ENCODE results near the gene ANXA2.
A peak's percentile ranks its signal among the peaks of the same experiment; 100 is the strongest.

Gene ANXA2

DNA sequence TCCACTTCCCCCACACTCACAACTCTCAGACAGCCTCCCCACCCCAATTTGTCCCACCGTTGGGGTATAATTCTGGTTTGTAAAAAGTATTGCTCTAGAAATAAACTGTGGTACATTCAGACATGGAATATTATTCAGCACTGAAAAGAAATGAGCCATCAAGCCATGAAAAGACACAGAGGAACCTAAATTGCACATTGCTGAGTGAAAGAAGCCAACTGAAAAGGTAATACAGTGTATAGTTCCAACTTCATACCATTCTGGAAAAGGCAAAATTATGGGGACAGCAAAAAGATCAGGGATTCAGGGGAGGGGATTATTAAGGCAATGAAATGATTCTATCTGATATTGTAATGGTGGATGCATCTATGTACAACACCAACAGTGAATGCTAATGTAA, 10.5 kb downstream of the ANXA2 start:
- DNase-seq (ENCODE audit: low spot score) = no peak

GRCh38 chr15:60386615-60387014, 11.2 kb downstream of the ANXA2 start:
- DNase-seq (ENCODE audit: low spot score) = peak; percentile 0

DNA sequence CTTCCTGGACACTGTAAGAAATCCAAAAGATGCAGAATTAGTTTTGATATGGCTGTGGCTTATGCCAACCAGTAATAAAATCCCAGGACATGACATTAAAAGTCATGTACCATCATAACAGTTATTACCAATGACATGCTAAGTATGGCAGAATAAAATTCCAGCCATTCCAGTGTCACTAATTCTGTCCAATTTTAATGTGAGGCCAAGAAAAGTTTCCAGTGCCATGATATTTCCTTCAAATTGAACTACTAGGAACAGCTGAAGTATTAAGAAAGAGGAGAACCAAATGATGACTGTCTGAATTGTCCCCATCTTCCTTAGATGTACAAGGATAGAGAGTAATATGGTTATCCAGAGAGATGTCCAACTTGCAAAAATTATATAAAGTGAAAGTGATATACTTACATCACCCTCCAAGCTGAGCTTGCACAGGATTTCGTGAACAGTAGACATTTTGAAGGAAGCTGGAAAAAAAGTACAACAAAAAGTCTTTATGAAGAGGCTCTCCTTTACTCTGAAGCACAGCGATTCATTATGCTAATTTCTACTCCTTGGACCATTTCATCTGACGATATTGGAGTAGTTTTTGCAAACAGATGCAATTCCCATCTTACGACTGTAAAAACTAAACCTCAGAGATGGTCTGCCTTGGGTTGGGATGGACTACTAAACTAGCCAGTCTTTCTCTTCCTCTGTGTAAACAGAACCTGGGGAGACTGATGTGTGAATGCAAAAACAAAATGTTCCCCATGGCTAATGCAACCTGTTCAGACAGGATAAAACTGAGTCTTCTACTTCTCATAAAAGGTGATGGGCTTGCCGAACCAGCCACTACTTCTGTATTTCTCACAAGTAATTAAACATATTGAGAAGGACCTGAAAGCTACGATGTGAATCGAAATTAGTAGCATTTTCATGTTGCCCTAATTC, 11.9 kb downstream of the ANXA2 start:
- DNase-seq (ENCODE audit: low spot score) = peak; percentile 3

- DNase-seq (ENCODE audit: low spot score) = no peak
These were observed 13.2 kb downstream of the ANXA2 start for GRCh38 chr15:60384526-60385126.

DNA sequence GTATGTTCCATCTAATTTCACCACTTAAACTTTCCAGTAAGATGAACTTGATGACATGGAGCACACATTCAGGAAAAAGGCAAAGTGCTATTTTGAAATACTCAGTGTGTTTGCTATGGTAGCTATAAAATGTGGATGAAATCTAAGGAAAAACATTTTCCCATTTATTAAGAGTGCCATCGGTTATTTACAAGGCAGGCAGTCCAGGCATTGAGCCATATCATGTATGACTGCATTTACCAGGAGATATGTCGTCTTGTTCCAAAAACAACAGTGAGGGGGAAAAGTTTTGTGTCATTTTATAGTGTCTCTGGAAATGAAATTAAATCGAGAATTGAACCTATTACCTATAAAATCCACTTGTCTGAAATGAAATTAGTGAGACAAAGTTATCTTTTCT, 13.7 kb downstream of the ANXA2 start:
- no peak for DNase-seq (ENCODE audit: low spot score)

DNA sequence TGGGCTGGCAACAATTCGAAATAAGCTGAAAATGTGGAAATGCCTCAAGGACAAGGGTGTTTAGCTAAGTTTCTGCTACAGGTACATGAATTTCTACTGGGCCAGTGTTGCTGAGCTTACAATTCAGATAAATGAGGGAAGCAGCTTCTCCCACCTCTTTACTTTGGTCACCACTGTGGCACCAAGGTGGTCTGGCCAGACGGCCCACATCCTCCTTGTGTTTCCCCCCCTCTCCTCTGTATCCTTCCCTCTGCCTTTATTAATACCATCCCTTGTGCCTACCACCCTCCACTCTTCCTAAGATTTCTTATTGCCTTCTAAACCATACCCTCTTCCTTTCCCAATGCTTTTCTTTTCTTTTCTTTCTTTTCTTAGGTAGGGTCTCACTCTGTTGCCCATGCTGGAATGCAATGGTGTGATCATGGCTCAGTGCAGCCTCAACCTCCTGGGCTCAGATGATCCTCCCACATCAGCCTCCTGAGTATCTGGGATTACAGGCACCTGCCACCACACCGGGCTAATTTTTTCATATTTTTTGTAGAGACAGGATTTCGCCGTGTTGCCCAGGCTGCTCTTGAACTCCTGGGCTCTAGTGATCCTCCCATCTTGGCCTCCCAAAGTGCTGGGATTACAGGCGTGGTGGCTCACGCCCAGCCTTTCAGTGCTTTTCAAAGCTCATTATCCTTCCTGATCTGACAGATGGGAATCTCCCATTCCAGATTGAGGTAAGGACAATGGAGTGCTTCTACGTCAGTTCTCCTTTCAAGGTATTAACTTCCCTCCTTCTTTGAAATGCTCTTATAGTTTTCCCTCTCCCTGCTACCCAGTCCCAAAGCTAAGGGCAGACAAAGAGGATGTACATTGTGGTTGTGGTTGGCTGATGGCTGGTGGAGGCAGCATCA, 14.8 kb downstream of the ANXA2 start:
- no peak for DNase-seq (ENCODE audit: low spot score)

DNA sequence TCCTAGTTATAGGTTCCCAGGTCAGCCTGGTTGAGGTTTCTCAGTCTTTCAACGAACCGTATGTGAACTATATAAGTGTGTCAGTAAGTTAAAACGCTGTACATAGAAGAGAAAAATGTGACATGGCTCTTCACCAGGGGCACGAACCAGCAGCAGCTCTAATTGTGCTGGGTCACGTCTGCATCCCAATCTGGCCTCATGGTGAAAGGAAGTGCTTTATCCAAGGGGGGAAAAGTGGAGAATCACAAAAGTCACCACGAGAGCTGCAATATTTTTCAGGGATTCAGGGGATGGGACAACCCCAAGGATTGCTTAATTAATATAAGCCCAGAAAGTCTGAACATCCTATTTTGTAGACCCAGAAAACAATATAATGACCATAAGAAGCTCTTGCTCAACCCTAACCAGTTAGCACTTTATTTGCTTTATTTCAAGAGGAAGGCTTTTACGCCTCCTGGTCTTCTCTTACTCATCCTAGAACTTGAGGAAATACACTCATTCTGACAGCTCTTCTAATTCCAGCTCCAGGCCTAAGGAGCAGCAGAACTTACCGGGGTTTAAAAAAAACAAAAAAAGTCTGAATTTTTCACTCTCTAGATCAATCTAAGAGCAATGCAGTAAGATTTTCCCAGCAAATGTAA, 16.5 kb downstream of the ANXA2 start:
- DNase-seq (ENCODE audit: low spot score) = no peak

- peak; percentile 97 for DNase-seq (ENCODE audit: low spot score)
These were observed 18.1 kb downstream of the ANXA2 start for GRCh38 chr15:60379525-60380274.

- no peak for DNase-seq (ENCODE audit: low spot score)
These were observed 18.6 kb downstream of the ANXA2 start for GRCh38 chr15:60379185-60379524.

DNA sequence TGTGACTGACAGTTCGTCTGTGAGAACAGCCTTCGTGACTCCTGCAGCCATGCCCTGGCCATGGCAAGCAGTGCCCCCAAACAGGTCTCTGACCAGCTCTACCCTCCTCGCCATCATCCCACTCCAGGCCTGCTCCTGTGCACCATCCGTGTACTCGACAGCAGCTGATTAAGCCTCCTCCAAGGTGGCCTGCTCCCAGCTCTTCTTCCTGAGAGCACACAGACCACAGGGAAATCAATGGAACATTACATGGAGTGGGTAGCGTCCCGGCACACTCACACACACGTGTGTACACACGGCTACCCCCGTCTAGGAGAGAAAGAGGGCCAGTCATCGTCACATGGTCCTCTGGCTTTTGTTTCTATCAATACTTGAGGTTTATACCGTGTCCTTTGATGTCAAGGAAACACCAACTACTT, 21.1 kb downstream of the ANXA2 start:
- DNase-seq (ENCODE audit: low spot score) = peak; percentile 71

DNA sequence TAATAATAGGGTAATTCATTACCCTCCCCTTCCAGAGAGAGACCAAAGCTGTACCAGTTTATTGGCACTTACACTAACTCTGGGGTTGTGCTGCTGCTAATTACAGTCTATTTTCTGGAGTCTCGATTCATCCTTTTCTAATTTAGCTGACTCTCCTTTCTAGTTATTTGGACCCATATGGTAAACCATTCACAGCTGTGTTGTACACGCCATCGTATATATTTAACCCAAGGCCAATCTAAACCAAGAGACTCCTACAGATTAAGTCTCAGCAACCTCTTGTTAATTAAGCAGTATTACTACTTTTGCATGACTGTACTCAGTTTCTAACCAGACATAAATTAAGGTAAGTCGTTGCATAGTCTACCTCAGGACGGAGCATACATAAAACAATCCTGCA, 22.5 kb downstream of the ANXA2 start:
- no peak for DNase-seq (ENCODE audit: low spot score)

- DNase-seq (ENCODE audit: low spot score) = peak; percentile 93
These were observed 23.1 kb downstream of the ANXA2 start for GRCh38 chr15:60374628-60375081.

DNA sequence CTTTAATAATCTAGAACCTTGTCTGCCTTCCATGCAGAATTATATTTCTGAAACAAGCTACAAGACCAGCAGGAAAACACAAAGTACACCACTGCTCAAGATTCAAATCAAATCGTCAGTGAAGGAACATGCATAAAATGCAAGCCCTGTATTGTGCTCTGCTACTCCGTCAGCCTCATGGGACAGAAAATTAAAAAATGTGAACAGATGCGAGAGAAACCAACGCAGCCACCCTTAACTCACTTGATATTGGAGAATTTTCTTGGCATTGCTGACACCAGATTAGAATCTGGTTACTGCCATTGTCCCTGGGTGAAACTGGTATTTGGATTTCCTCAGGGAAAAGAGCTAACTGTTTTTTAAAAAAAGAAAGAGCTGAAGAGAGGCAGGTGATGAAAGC, 23.6 kb downstream of the ANXA2 start:
- DNase-seq (ENCODE audit: low spot score) = no peak

DNA sequence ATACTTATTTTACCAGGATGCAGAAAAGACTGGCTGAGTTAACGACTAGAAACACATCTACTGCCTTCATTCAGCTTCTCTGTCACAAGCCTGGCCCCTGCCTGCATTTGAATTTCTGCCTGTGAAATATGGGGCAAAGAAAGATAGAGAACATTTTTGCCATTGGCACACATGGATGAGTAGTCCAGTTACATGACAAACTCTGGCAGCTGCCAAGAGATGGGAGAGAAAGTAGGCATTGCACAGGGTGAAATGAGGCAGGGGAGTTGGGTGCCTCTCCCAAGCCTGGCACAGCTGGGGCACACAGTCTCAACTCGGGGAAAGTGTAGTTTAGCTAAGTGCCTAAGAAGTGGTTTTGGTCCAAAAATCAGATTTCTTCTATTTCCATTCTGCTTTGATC, 24.0 kb downstream of the ANXA2 start:
- no peak for DNase-seq (ENCODE audit: low spot score)

DNA sequence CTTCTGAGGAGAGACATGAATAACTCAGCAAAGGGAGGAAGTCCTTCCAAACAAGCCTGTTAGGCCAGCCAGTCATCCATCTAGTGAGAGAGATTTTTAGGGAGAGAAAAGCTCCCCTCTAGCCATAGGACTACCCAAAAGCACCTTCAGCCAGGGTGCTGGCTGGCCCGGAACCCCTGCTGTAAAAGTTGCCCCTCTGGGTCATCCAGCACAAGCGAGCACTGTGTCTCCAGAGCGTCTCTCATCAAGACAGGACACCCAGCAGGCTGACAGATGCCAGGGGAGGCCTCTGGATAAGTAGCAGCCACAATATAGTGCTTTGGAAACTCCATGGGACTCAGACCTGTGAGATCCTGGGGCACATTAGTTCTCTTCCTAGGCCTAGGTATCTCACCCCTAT, 24.5 kb downstream of the ANXA2 start:
- DNase-seq (ENCODE audit: low spot score) = no peak

DNA sequence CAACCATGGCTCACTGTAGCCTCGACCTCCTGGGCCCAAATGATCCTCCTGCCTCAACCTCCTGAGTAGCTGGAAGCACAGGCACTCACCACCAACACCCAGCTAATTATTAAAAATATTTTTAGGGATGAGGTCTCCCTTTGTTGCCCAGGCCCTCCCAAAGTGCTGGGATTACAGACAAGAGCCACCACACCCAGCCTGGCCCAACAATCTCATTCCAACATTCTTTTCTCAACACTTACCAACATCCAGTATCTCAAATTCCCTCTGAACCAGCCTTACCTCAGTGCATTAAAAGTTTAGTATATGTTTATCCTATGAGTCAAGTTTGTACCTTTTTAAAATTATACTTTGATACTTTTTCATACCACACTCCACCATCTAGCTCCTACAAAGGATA, 25.0 kb downstream of the ANXA2 start:
- no peak for DNase-seq (ENCODE audit: low spot score)

DNA sequence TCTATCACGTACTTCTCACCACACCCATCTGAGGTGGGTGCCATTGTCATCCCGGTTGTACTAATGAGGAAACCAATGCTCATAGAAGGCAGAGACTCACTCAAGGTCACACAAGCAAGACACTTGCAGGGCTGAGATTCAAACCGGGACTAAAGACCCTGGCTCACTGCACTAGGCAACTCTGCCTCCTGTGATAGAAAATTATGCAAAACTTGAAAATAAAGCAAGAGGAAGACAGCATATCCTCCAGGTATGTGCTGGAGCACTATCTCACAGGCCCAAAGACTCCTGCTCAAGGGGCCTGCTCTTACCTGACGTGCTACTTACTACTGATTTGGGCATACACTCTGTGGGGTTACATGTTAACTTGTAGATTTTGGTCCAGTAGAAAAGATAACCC, 25.6 kb downstream of the ANXA2 start:
- DNase-seq (ENCODE audit: low spot score) = no peak

GRCh38 chr15:60371175-60372051, 26.4 kb downstream of the ANXA2 start:
- peak; percentile 94 for DNase-seq (ENCODE audit: low spot score)

DNA sequence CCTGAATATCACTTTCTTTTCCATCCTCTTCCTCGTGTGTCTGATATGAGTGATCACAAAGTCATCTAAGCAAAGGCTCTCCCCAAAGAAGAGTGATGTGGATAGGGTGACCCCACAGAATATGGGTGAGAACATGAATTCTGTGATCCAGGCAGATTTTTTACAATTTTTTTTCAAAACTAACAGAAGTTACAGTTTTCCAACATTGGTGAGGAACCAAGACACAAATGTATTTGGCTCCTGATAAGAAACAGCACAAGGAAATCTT, 27.0 kb downstream of the ANXA2 start:
- DNase-seq (ENCODE audit: low spot score) = no peak

- no peak for DNase-seq (ENCODE audit: low spot score)
These were observed 27.5 kb downstream of the ANXA2 start for GRCh38 chr15:60370105-60370868.

All from SW480 (cell line).